GM20000 (cell line): Measurements from ENCODE around the gene B4GALNT4.

Source experiments
- DNase-seq: peaks from one replicate; pipeline ENCODE4 v3.0.0; 2012; ENCODE audit warnings: low spot score
- CTCF ChIP-seq: IDR thresholded peaks from 2 replicates; pipeline ENCODE4 v1.5.1; 2012; ENCODE audit warnings: mild to moderate bottlenecking, control low read depth; ENCODE audit errors: extremely low read depth, missing control alignments

The B4GALNT4 gene

DNA sequence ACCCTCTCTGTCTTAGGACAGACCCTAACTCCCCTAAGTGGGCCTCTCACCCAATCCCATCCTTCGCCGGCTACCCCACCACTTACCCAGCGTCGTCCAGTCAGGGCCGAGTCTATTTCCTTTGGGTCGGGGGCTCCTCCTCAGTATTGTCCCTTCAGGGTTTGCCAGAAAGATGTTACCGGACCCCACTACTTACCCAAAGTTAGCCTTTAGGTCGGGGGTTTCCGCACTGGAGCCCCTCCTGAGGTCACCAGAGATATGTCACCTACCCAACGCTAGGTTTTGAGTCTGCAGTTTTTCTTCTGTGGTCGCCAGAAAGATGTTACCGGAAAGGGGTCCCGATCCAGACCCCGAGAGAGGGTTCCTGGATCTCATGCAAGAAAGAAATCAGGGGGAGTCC lies 17.9 kb upstream of the B4GALNT4 start:
- no peak for TF ChIP-seq CTCF
- no peak for DNase-seq

GRCh38 chr11:352456-353031 lies 16.8 kb upstream of the B4GALNT4 start:
- no peak for DNase-seq
- TF ChIP-seq CTCF, result no peak

DNA sequence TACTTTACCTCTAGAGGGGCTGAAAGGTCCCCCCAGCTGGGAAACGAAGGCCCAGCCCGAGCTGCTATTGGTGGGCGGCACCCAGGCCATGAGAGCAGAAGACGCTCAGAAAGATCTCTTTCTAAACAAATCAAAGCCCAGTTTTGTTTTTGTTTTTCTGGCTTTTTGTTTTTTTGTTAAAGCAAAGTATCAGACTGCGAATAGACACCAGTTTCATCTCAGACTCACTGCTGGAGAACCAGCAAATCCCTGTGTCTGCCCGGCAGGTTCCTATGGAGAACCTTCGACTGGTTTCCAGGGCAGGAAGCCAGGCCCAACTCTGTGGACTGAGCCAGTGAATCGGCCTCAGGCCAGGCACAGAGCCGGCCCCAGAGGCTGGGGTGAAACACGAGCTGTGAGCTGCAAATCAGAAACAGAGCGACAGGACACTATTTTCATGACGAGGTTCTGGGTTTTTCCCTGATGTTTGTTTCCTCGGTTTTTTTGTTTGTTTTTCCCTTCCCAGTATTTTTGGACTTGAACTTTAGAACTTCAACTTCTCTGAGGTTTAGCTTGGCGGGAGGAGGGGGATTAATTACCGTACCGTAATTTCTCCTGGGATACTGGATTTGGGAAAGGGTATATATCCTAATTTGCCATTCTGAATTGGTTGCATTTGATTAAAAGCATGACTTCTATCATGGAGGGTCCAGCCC lies 16.0 kb upstream of the B4GALNT4 start:
- TF ChIP-seq CTCF, result no peak
- DNase-seq, result no peak

DNA sequence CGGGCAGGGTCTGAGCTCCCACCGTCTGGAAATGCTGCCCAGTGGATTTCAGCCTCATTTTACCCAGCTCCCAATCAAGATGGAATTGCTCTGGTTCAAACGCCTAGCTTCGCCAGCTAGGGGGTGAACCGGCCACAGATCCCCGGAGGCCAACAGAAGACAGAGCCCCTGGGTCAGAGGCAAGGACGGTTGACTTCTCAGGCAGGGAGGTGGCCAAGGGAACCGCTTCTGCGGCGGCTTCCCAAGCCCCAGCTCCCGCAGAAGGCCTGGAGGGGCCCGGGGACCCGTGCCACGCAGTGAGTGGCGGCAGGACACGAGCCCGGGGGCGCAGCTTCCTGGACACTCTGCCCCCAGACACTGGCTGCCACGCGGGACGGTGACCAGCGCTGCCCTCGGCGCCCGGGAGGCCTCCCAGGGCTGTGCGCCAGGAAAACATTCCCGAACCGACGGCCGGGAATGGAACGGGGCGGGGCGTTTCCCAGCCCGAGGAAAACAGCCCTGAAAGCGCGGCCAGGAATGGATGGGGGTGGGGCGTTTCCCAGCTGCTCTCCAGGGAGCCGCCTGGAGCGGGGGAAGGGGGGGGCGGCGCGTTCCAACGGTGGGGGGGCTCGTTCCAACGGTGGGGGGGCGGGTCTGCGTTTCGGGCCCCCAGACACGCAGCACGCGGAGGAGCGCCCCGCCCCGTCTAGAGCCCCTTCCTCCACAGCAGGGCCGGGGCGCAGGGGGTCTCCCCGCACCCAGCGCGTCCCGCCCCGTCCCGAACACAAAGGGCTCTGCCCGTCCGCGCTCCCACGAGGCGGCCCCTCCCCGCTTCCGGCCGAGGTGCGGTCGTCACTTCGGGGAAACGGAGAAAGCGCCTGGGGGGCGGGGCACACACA lies 13.5 kb upstream of the B4GALNT4 start:
- no peak for TF ChIP-seq CTCF
- DNase-seq, result peak; percentile 95

DNA sequence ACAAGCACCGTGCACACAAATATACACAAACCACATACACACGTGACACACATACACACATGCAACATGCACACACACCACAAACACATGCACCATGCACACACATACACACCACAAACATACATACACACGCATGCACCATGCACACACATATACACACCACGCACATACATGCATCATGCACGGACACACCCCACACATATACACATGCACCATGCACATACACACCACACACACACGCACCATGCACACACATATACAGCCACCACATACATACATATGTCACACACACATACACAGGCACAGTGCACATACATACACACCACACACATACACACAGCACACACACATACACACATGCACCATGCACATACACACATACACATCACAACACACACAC lies 12.7 kb upstream of the B4GALNT4 start:
- no peak for TF ChIP-seq CTCF
- DNase-seq, result no peak

DNA sequence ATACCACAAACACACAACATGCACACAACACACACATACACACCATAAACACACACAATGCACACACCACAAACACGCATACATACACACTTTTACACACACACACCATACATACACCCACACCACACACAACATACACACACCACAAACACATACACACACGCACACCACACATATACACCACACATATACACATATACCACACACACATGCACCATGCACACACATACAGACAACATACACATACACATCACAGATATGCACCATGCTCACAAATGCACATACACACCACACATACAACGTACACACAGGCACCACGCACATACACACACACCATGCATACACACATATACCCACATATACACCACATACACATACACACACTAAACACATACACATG lies 11.7 kb upstream of the B4GALNT4 start:
- no peak for DNase-seq
- TF ChIP-seq CTCF, result no peak
